Spinal cord (tissue), 10 donors: Measurements from ENCODE around the gene CHN2. TPM values are rescaled to one million over a fixed set of nuclear protein-coding genes. Genes with fewer than 3 reads are reported as not detected.

Source experiments
- DNase-seq, 6 donors: peaks; one replicate each; pipeline versions ENCODE4 v3.0.0 to v3.0.0-alpha.2; 2013 to 2015; ENCODE audit warnings: low spot score in 6 of 6, low read depth in 4 of 6
- H3K27ac ChIP-seq: one replicate; pipeline ENCODE4 v1.5.1; 2013; ENCODE audit warnings: low read depth, low read length, control low read depth
- H3K27me3 ChIP-seq: one replicate; pipeline ENCODE4 v1.6.1; 2013; ENCODE audit warnings: low read length; ENCODE audit not compliant: control insufficient read depth, insufficient read depth
- H3K36me3 ChIP-seq: one replicate; pipeline ENCODE4 v1.6.1; 2013; ENCODE audit warnings: low read length; ENCODE audit not compliant: control insufficient read depth, insufficient read depth
- H3K4me1 ChIP-seq: one replicate; pipeline ENCODE4 v1.6.1; 2013; ENCODE audit warnings: low read length; ENCODE audit not compliant: control insufficient read depth, insufficient read depth
- H3K4me3 ChIP-seq: one replicate; pipeline ENCODE4 v1.5.1; 2013; ENCODE audit warnings: low read depth, low read length, control low read depth
- H3K9me3 ChIP-seq: one replicate; pipeline ENCODE4 v1.6.1; 2013; ENCODE audit warnings: low read length; ENCODE audit not compliant: control insufficient read depth, insufficient read depth
- WGBS: methylation state at CpG from one replicate; pipeline ENCODE4 v1.1.5; 2013; ENCODE audit warnings: missing lambda C conversion rate; ENCODE audit not compliant: insufficient coverage; 5-methylcytosine and 5-hydroxymethylcytosine counted together
- polyA plus RNA-seq, 2 donors: library from polyadenylated mRNA; unstranded; fragments of 120-200 nt; gene quantifications; one replicate each; pipeline ENCODE4 v1.2.1, GENCODE V29; 2013; ENCODE audit not compliant: insufficient read length in 2 of 2
- total RNA-seq, 2 donors: library from RNA; depleted of rRNA in 1 of 2; stranded (reverse); fragments of 120-200 nt in 1 of 2; fragments of >200 nt in 1 of 2; gene quantifications; one replicate each; pipeline versions ENCODE4 v1.2.3 to v1.2.4, GENCODE V29; 2013 to 2014
- donor health status: healthy.

Gene CHN2
- total and polyA plus RNA-seq, 4 donors: 17.9 to 30.5 (median 21.4) TPM

GRCh38 chr7:29332875-29333855, 138.6 kb downstream of the CHN2 start:
- H3K27ac ChIP-seq: no peak overlapping the region

GRCh38 chr7:29335188-29336083, 140.9 kb downstream of the CHN2 start:
- DNase-seq: no peak
- Histone ChIP-seq H3K27ac (no peak overlapping the region), H3K4me1 (peaks cover 19% of the 10 kb centered on the region), H3K36me3 (no peaks in the 10 kb centered on the region), H3K27me3 (no peaks in the 10 kb centered on the region), H3K9me3 (no peaks in the 10 kb centered on the region), H3K4me3 (no peak overlapping the region)
- WGBS: 79% methylated on average over 4 of the region's 6 CpGs

More at GRCh38 chr7:29332875-29333855, 138.6 kb downstream of the CHN2 start:
- 95% methylated on average over 5 of the region's 14 CpGs for WGBS
- DNase-seq: peak in 1 of 6 donors; percentile 86
- Histone ChIP-seq H3K36me3 (no peaks in the 10 kb centered on the region), H3K27me3 (no peaks in the 10 kb centered on the region), H3K4me1 (peaks cover 19% of the 10 kb centered on the region), H3K4me3 (no peak overlapping the region), H3K9me3 (no peaks in the 10 kb centered on the region)

GRCh38 chr7:29337546-29338116, 143.1 kb downstream of the CHN2 start:
- no CpG with 5 or more reads among the region's 4 CpGs for WGBS
- Histone ChIP-seq H3K9me3 (no peaks in the 10 kb centered on the region), H3K4me3 (no peak overlapping the region)

GRCh38 chr7:29340696-29341095, 146.1 kb downstream of the CHN2 start:
- no peaks in the 10 kb centered on the region for H3K27me3 ChIP-seq
- no peaks in the 10 kb centered on the region for H3K36me3 ChIP-seq
- H3K27ac ChIP-seq: no peak overlapping the region
- H3K4me1 ChIP-seq: peaks cover 2% of the 10 kb centered on the region
- no peaks in the 10 kb centered on the region for H3K9me3 ChIP-seq
- no peak overlapping the region for H3K4me3 ChIP-seq
- DNase-seq: no peak
- 75% methylated on average over 2 of the region's 8 CpGs for WGBS

More at GRCh38 chr7:29337546-29338116, 143.1 kb downstream of the CHN2 start:
- no peak overlapping the region for H3K27ac ChIP-seq
- H3K27me3 ChIP-seq: no peaks in the 10 kb centered on the region
- H3K36me3 ChIP-seq: no peaks in the 10 kb centered on the region
- H3K4me1 ChIP-seq: peaks cover 5% of the 10 kb centered on the region
- DNase-seq: no peak

- no peak overlapping the region for H3K27ac ChIP-seq
- H3K4me3 ChIP-seq: no peak overlapping the region
- DNase-seq: no peak
- no peaks in the 10 kb centered on the region for H3K27me3 ChIP-seq
- H3K36me3 ChIP-seq: no peaks in the 10 kb centered on the region
- peaks cover 5% of the 10 kb centered on the region for H3K4me1 ChIP-seq
- H3K9me3 ChIP-seq: no peaks in the 10 kb centered on the region
- 78% methylated on average over 4 of the region's 7 CpGs for WGBS
Observed at GRCh38 chr7:29341156-29341555, 146.6 kb downstream of the CHN2 start.

GRCh38 chr7:29342761-29343160, 148.2 kb downstream of the CHN2 start:
- 60% methylated on average over 1 of the region's 3 CpGs for WGBS
- no peaks in the 10 kb centered on the region for H3K9me3 ChIP-seq
- no peak for DNase-seq
- H3K4me3 ChIP-seq: no peak overlapping the region
- H3K4me1 ChIP-seq: peaks cover 5% of the 10 kb centered on the region
- no peaks in the 10 kb centered on the region for H3K27me3 ChIP-seq
- no peak overlapping the region for H3K27ac ChIP-seq
- H3K36me3 ChIP-seq: no peaks in the 10 kb centered on the region

- no peak overlapping the region for H3K27ac ChIP-seq
- 81% methylated on average over 2 of the region's 2 CpGs for WGBS
- H3K4me1 ChIP-seq: peaks cover 5% of the 10 kb centered on the region
- DNase-seq: no peak
- no peak overlapping the region for H3K4me3 ChIP-seq
- H3K9me3 ChIP-seq: no peaks in the 10 kb centered on the region
- no peaks in the 10 kb centered on the region for H3K36me3 ChIP-seq
- no peaks in the 10 kb centered on the region for H3K27me3 ChIP-seq
Observed at GRCh38 chr7:29343399-29343798, 148.8 kb downstream of the CHN2 start.

GRCh38 chr7:29344334-29344978, 149.9 kb downstream of the CHN2 start:
- no peak for DNase-seq
- WGBS: 97% methylated on average over 2 of the region's 4 CpGs
- Histone ChIP-seq H3K27ac (no peak overlapping the region), H3K27me3 (no peaks in the 10 kb centered on the region), H3K4me3 (no peak overlapping the region), H3K36me3 (no peaks in the 10 kb centered on the region), H3K9me3 (no peaks in the 10 kb centered on the region), H3K4me1 (peaks cover 5% of the 10 kb centered on the region)

- WGBS: 79% methylated on average over 9 of the region's 9 CpGs
- Histone ChIP-seq H3K9me3 (no peaks in the 10 kb centered on the region), H3K4me3 (no peak overlapping the region), H3K4me1 (peaks cover 5% of the 10 kb centered on the region), H3K27ac (no peak overlapping the region), H3K36me3 (no peaks in the 10 kb centered on the region), H3K27me3 (no peaks in the 10 kb centered on the region)
- DNase-seq: peak in 1 of 6 donors; percentile 43
Observed at GRCh38 chr7:29345590-29345989, 151.0 kb downstream of the CHN2 start.
